Neural cell (in vitro differentiated cells): Measurements from ENCODE around the gene CAPRIN1. TPM values are rescaled to one million over a fixed set of nuclear protein-coding genes. Genes with fewer than 3 reads are reported as not detected.

ENCODE experiments used
- H2AFZ ChIP-seq: fragments of 200-600, 300-800 bp; sonication (generic), shearing (Covaris generic); 2 replicates; pipeline ENCODE4 v1.6.0; 2014; ENCODE audit warnings: low read depth, mild to moderate bottlenecking, antibody characterized with exemption, low read length, moderate library complexity
- H3F3A ChIP-seq: fragments of 200-600 bp; shearing (Covaris generic); 2 replicates; pipeline ENCODE4 v1.6.1; 2016; ENCODE audit warnings: mild to moderate bottlenecking, moderate library complexity, mixed read lengths, antibody characterized with exemption, low read length; ENCODE audit not compliant: insufficient read depth, poor library complexity, severe bottlenecking
- H3K27ac ChIP-seq: fragments of 200-600, 300-800 bp; sonication (generic), shearing (Covaris generic); 2 replicates; pipeline ENCODE4 v1.5.1; 2014; ENCODE audit warnings: mild to moderate bottlenecking, low read length, moderate library complexity
- H3K27me3 ChIP-seq: fragments of 300-800, 200-600 bp; sonication (generic), shearing (Covaris generic); 2 replicates; pipeline ENCODE4 v1.6.0; 2014; ENCODE audit warnings: mild to moderate bottlenecking, low read depth, low read length, moderate library complexity; ENCODE audit not compliant: insufficient read depth
- H3K36me3 ChIP-seq: fragments of 300-800, 200-600 bp; sonication (generic), shearing (Covaris generic); 2 replicates; pipeline ENCODE4 v1.5.1; 2014; ENCODE audit warnings: mild to moderate bottlenecking, antibody characterized with exemption, low read length, moderate library complexity; ENCODE audit not compliant: insufficient read depth
- H3K4me2 ChIP-seq: fragments of 300-800, 200-600 bp; sonication (generic), shearing (Covaris generic); 2 replicates; pipeline ENCODE4 v1.6.0; 2014; ENCODE audit warnings: mild to moderate bottlenecking, low read length
- H3K4me3 ChIP-seq: fragments of 300-800, 200-600 bp; sonication (generic), shearing (Covaris generic); 2 replicates; pipeline ENCODE4 v1.5.1; 2014; ENCODE audit warnings: mild to moderate bottlenecking, low read length, moderate library complexity
- H3K79me2 ChIP-seq: fragments of 200-600 bp; shearing (Covaris generic); replicated peaks from 2 replicates; pipeline ENCODE4 v1.6.0; 2014; ENCODE audit warnings: mild to moderate bottlenecking, low read length, moderate library complexity; ENCODE audit not compliant: insufficient read depth
- H3K9ac ChIP-seq: fragments of 300-800, 200-600 bp; sonication (generic), shearing (Covaris generic); 2 replicates; pipeline ENCODE4 v1.6.1; 2016; ENCODE audit warnings: mild to moderate bottlenecking, low read length, mixed read lengths
- H3K9me2 ChIP-seq: fragments of 200-600 bp; shearing (Covaris generic); 2 replicates; pipeline ENCODE4 v1.6.1; 2016; ENCODE audit warnings: mild to moderate bottlenecking, low read length, mixed read lengths; ENCODE audit not compliant: insufficient read depth
- H3K9me3 ChIP-seq: fragments of 200-600, 300-800 bp; sonication (generic), shearing (Covaris generic); 2 replicates; pipeline ENCODE4 v1.6.1; 2016; ENCODE audit warnings: mild to moderate bottlenecking, mixed run types, low read length, moderate library complexity, mixed read lengths
- H4K20me1 ChIP-seq: fragments of 200-600 bp; shearing (Covaris generic); 2 replicates; pipeline ENCODE4 v1.6.1; 2016; ENCODE audit warnings: mild to moderate bottlenecking, mixed run types; ENCODE audit not compliant: insufficient read depth
- CTCF ChIP-seq: fragments of 450-650 bp; IDR thresholded peaks from 2 replicates; pipeline ENCODE4 v1.5.1; 2014; ENCODE audit warnings: antibody characterized with exemption, mild to moderate bottlenecking, moderate library complexity; ENCODE audit not compliant: poor library complexity, severe bottlenecking
- EP300 ChIP-seq: fragments of 450-650 bp; conservative IDR thresholded peaks from 2 replicates; pipeline ENCODE4 v1.6.1; 2014; ENCODE audit warnings: antibody characterized with exemption, mild to moderate bottlenecking, moderate library complexity; ENCODE audit not compliant: poor library complexity, severe bottlenecking
- EZH2 ChIP-seq: fragments of 200-600, 300-800 bp; shearing (Covaris generic), sonication (generic); IDR thresholded peaks from 2 replicates; pipeline ENCODE4 v1.6.1; 2014; ENCODE audit warnings: antibody characterized with exemption, low read length, borderline replicate concordance, mild to moderate bottlenecking; ENCODE audit not compliant: insufficient read depth, poor library complexity, severe bottlenecking
- MXI1 ChIP-seq: fragments of 450-650 bp; conservative IDR thresholded peaks from 2 replicates; pipeline ENCODE4 v1.6.1; 2014; ENCODE audit warnings: antibody characterized with exemption, mild to moderate bottlenecking; ENCODE audit not compliant: poor library complexity, severe bottlenecking
- POLR2AphosphoS5 ChIP-seq: IDR thresholded peaks from 2 replicates; pipeline ENCODE4 v1.6.1; 2012
- RAD21 ChIP-seq: fragments of 450-650 bp; conservative IDR thresholded peaks from 2 replicates; pipeline ENCODE4 v1.6.1; 2014; ENCODE audit warnings: antibody characterized with exemption, mild to moderate bottlenecking, moderate library complexity
- REST ChIP-seq: IDR thresholded peaks from 2 replicates; pipeline ENCODE4 v1.6.1; 2012; ENCODE audit warnings: borderline replicate concordance
- SMC3 ChIP-seq: fragments of 450-650 bp; conservative IDR thresholded peaks from 2 replicates; pipeline ENCODE4 v1.6.1; 2014; ENCODE audit warnings: antibody characterized with exemption, mild to moderate bottlenecking, moderate library complexity; ENCODE audit not compliant: poor library complexity
- TAF1 ChIP-seq: IDR thresholded peaks from 2 replicates; pipeline ENCODE4 v1.6.1; 2012; ENCODE audit warnings: low read depth
- polyA plus RNA-seq: library from polyadenylated mRNA; depleted of rRNA; stranded (reverse); fragments of >200 nt; gene quantifications from 2 replicates; pipeline ENCODE4 v1.2.3, GENCODE V29; 2014

The CAPRIN1 gene
- polyA plus RNA-seq, 1 donor from 2014 or later = 256 TPM

DNA sequence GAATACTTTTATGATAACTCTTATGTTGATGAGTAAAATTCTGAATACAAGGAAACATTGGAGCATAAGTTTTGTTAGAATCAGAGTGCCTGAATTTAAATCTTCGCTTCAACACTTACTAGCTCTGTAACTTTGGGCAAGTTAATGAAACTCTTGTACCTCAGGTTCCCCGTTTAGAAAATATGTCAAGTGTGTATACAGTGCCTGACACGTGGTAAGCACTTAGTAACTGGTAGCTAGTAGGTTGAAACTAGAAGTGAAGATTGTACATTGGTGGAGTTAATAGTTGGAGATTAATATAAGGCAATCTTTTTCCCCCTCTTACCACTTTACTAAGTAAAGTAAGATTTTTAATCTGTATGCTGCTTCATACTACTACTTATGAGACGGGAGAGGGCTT is 29.1 kb downstream of the CAPRIN1 start:
- Histone ChIP-seq H3F3A (no peaks in the 10 kb centered on the region), H3K79me2 (peaks cover 25% of the 10 kb centered on the region), H3K9me2 (no peaks in the 10 kb centered on the region), H3K4me3 (no peak overlapping the region), H3K9me3 (no peaks in the 10 kb centered on the region), H3K9ac (no peak overlapping the region), H4K20me1 (peaks cover 16% of the 10 kb centered on the region), H2AFZ (no peak overlapping the region), H3K27ac (no peak overlapping the region), H3K27me3 (no peaks in the 10 kb centered on the region), H3K4me2 (no peak overlapping the region), H3K36me3 (peaks cover 38% of the 10 kb centered on the region)
- TF ChIP-seq EP300 (no peak), MXI1 (no peak), TAF1 (no peak), EZH2 (no peak), CTCF (no peak), POLR2AphosphoS5 (no peak)

DNA sequence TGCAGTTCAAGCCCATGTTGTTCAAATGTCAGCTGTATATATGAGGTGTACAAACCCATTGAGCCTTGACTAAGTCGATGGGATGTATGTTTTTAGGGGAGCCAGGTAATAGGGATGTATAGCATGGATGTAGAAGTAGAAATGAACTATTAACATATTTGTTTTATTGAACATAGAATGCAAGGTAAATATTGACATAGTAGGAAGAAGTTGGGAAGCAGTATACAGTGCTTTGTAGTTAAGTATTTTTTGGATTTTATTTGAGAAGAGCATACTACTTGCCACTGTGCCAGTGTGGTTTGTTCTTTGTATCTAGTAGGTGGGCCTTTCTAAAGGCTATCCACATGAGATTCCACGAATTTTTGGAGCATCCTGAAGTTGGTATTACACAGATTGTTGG is 33.1 kb downstream of the CAPRIN1 start:
- no peak overlapping the region for H3K27ac ChIP-seq
- peaks cover 13% of the 10 kb centered on the region for H4K20me1 ChIP-seq
- H3K9me3 ChIP-seq = no peaks in the 10 kb centered on the region
- H3K4me3 ChIP-seq = no peak overlapping the region
- H3K9ac ChIP-seq = no peak overlapping the region
- H3F3A ChIP-seq = no peaks in the 10 kb centered on the region
- H3K36me3 ChIP-seq = peaks cover 22% of the 10 kb centered on the region
- TF ChIP-seq CTCF (no peak), MXI1 (no peak), POLR2AphosphoS5 (no peak), EP300 (no peak), RAD21 (no peak), TAF1 (no peak), SMC3 (no peak), REST (no peak), EZH2 (no peak)
- H3K27me3 ChIP-seq = no peaks in the 10 kb centered on the region
- no peak overlapping the region for H2AFZ ChIP-seq
- H3K4me2 ChIP-seq = no peak overlapping the region
- no peaks in the 10 kb centered on the region for H3K9me2 ChIP-seq
- peaks cover 8% of the 10 kb centered on the region for H3K79me2 ChIP-seq
